SK-N-SH treated with all-trans-retinoic acid at 6 μM for 48 hours (cell line): ENCODE data around the gene ST6GALNAC3.

Experiments used
- ARNTL ChIP-seq: fragments of 450-650 bp; formaldehyde crosslinking; IDR thresholded peaks from 2 replicates; pipeline ENCODE4 v1.5.0; 2020; ENCODE audit warnings: low read depth, mild to moderate bottlenecking, moderate library complexity, borderline replicate concordance
- CSDC2 ChIP-seq: fragments of 250-450 bp; sonication (Bioruptor Pico); IDR thresholded peaks from 2 replicates; pipeline ENCODE4 v1.5.0; 2020; ENCODE audit warnings: mild to moderate bottlenecking, moderate library complexity
- GLIS3 ChIP-seq: fragments of 250-450 bp; sonication (Bioruptor Pico); IDR thresholded peaks from 2 replicates; pipeline ENCODE4 v1.5.0; 2020; ENCODE audit warnings: mild to moderate bottlenecking, moderate library complexity
- ISL1 ChIP-seq: fragments of 250-450 bp; sonication (Bioruptor Pico); IDR thresholded peaks from 2 replicates; pipeline ENCODE4 v2.1.2; 2022; ENCODE audit warnings: mild to moderate bottlenecking, moderate library complexity
- PPARA ChIP-seq: fragments of 250-450 bp; sonication (Bioruptor Pico); IDR thresholded peaks from 2 replicates; pipeline ENCODE4 v1.5.0; 2020; ENCODE audit warnings: mild to moderate bottlenecking, borderline replicate concordance
- SNAI2 ChIP-seq: fragments of 250-450 bp; sonication (Bioruptor Pico); IDR thresholded peaks from 2 replicates; pipeline ENCODE4 v1.5.0; 2020; ENCODE audit warnings: mild to moderate bottlenecking, moderate library complexity
- ZNF70 ChIP-seq: fragments of 450-650 bp; formaldehyde crosslinking; IDR thresholded peaks from 2 replicates; pipeline ENCODE4 v1.5.0; 2020; ENCODE audit warnings: mild to moderate bottlenecking, moderate library complexity
- ZNF8 ChIP-seq: fragments of 450-650 bp; formaldehyde crosslinking; IDR thresholded peaks from 2 replicates; pipeline ENCODE4 v1.5.0; 2020; ENCODE audit warnings: mild to moderate bottlenecking, moderate library complexity
- TF ChIP-seq, protein P1 (sequence below): fragments of 250-450 bp; sonication (Bioruptor Pico); IDR thresholded peaks from 2 replicates; pipeline ENCODE4 v1.8.0; 2020; ENCODE audit warnings: mild to moderate bottlenecking, moderate library complexity, borderline replicate concordance
- TF ChIP-seq, protein P2 (sequence below): fragments of 250-450 bp; sonication (Bioruptor Pico); IDR thresholded peaks from 2 replicates; pipeline ENCODE4 v1.5.0; 2020; ENCODE audit warnings: mild to moderate bottlenecking, moderate library complexity

DNA sequence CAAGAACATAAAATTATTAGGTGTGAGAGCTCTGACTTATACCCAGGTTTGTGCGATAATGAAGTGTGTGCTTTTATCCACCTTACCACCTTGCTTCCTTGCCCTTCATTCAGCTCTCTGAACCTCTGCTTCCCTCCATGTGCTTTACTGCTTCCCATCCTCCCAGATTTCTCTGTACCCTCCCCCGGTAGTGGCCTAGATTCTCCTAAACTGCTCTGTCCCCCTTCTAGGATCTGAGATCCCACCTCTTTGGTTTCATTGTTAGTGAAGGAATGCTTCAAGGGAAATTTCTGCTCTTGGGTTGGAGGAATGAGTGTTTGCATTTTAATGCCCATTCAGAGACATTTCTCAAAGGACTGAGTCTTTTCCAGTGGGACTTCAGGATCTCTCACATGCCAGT is 159.5 kb downstream of the ST6GALNAC3 start:
- TF ChIP-seq ISL1 (CRISPR knock-in tag) (no peak), PPARA (CRISPR knock-in tag) (no peak), ZNF8 (CRISPR knock-in tag) (no peak), ARNTL (CRISPR knock-in tag) (no peak), CSDC2 (no peak), SNAI2 (CRISPR knock-in tag) (no peak), GLIS3 (no peak), ZNF70 (CRISPR knock-in tag) (no peak)
- TF ChIP-seq, protein P1, sequence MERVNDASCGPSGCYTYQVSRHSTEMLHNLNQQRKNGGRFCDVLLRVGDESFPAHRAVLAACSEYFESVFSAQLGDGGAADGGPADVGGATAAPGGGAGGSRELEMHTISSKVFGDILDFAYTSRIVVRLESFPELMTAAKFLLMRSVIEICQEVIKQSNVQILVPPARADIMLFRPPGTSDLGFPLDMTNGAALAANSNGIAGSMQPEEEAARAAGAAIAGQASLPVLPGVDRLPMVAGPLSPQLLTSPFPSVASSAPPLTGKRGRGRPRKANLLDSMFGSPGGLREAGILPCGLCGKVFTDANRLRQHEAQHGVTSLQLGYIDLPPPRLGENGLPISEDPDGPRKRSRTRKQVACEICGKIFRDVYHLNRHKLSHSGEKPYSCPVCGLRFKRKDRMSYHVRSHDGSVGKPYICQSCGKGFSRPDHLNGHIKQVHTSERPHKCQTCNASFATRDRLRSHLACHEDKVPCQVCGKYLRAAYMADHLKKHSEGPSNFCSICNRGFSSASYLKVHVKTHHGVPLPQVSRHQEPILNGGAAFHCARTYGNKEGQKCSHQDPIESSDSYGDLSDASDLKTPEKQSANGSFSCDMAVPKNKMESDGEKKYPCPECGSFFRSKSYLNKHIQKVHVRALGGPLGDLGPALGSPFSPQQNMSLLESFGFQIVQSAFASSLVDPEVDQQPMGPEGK: no peak
- TF ChIP-seq, protein P2, sequence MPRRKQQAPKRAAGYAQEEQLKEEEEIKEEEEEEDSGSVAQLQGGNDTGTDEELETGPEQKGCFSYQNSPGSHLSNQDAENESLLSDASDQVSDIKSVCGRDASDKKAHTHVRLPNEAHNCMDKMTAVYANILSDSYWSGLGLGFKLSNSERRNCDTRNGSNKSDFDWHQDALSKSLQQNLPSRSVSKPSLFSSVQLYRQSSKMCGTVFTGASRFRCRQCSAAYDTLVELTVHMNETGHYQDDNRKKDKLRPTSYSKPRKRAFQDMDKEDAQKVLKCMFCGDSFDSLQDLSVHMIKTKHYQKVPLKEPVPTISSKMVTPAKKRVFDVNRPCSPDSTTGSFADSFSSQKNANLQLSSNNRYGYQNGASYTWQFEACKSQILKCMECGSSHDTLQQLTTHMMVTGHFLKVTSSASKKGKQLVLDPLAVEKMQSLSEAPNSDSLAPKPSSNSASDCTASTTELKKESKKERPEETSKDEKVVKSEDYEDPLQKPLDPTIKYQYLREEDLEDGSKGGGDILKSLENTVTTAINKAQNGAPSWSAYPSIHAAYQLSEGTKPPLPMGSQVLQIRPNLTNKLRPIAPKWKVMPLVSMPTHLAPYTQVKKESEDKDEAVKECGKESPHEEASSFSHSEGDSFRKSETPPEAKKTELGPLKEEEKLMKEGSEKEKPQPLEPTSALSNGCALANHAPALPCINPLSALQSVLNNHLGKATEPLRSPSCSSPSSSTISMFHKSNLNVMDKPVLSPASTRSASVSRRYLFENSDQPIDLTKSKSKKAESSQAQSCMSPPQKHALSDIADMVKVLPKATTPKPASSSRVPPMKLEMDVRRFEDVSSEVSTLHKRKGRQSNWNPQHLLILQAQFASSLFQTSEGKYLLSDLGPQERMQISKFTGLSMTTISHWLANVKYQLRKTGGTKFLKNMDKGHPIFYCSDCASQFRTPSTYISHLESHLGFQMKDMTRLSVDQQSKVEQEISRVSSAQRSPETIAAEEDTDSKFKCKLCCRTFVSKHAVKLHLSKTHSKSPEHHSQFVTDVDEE (CRISPR knock-in tag): no peak
